MCF 10A (cell line): Measurements from ENCODE around the gene OR7C1. TPM values are rescaled to one million over a fixed set of nuclear protein-coding genes. Genes with fewer than 3 reads are reported as not detected.

ENCODE experiments used
- BruUV-seq: library from RNA; stranded (reverse); fragments of 400-500 nt; replicated peaks from 2 replicates; lab custom pipeline; 2021; lab: Mats Ljungman, UMichigan
- CTCF ChIA-PET: fragments of 300-600 bp; sonication (Branson Sonifier 250); formaldehyde crosslinking; extraction: SDS; loops from one replicate; lab custom pipeline; 2021; ENCODE audit warnings: antibody characterized with exemption, inconsistent platforms; lab: Yijun Ruan, JAX
- POLR2A ChIA-PET: fragments of 300-600, 350-650 bp; sonication (Branson Sonifier 250); formaldehyde crosslinking; extraction: SDS; loops from one replicate; lab custom pipeline; 2020; ENCODE audit warnings: antibody characterized with exemption, inconsistent platforms; lab: Yijun Ruan, JAX
- DNase-seq: peaks from one replicate; pipeline ENCODE4 v3.0.0-alpha.2; 2018; ENCODE audit not compliant: unreplicated experiment
- H3K27ac Mint-ChIP-seq: one replicate; pipeline ENCODE4 v1.8.0; 2022; ENCODE audit warnings: mild to moderate bottlenecking, low read depth, mixed read lengths; ENCODE audit not compliant: unreplicated experiment
- H3K27me3 Mint-ChIP-seq: one replicate; pipeline ENCODE4 v1.8.0; 2022; ENCODE audit warnings: mixed read lengths; ENCODE audit not compliant: insufficient read depth, unreplicated experiment
- H3K36me3 Mint-ChIP-seq: one replicate; pipeline ENCODE4 v1.8.0; 2022; ENCODE audit warnings: mild to moderate bottlenecking, moderate library complexity, mixed read lengths; ENCODE audit not compliant: insufficient read depth, unreplicated experiment
- H3K4me1 Mint-ChIP-seq: one replicate; pipeline ENCODE4 v1.8.0; 2022; ENCODE audit warnings: mixed read lengths; ENCODE audit not compliant: insufficient read depth, unreplicated experiment
- H3K4me3 Mint-ChIP-seq: one replicate; pipeline ENCODE4 v1.8.0; 2022; ENCODE audit warnings: mild to moderate bottlenecking, moderate library complexity, mixed read lengths; ENCODE audit not compliant: unreplicated experiment
- H3K9me3 Mint-ChIP-seq: one replicate; pipeline ENCODE4 v1.8.0; 2022; ENCODE audit warnings: mixed read lengths; ENCODE audit not compliant: unreplicated experiment
- CTCF ChIP-seq: fragments of 200-600 bp; IDR thresholded peaks from one replicate; pipeline ENCODE4 v1.8.0; 2022; ENCODE audit warnings: antibody characterized with exemption, mild to moderate bottlenecking; ENCODE audit not compliant: unreplicated experiment
- intact Hi-C: fragments of 100-400 bp; cut with micrococcal nuclease; formaldehyde crosslinking; loops from 2 replicates; pipeline ENCODE4 v1.14.1; 2022
- total RNA-seq: library from RNA; stranded (reverse); gene quantifications from 2 replicates; pipeline ENCODE4 v1.2.3, GENCODE V29; 2022

The OR7C1 gene
- total RNA-seq, 1 experiment from 2014 or later = not detected

- no peak overlapping the region for H3K27ac Mint-ChIP-seq
- no peak for TF ChIP-seq CTCF
- CTCF ChIA-PET = interaction anchor here (0.6 kb wide), 1 partner anchor 1229 kb away, joined by 6 read pairs; no protein-coding TSS in a partner anchor
- H3K27me3 Mint-ChIP-seq = no peaks in the 10 kb centered on the region
- intact Hi-C loops = no loop called here
- POLR2A ChIA-PET = interaction anchor here (0.5 to 0.7 kb wide), 3 partner anchors 9 to 1076 kb away, joined by 3 read pairs; no protein-coding TSS in a partner anchor
- no peak for DNase-seq
- no peak overlapping the region for H3K4me3 Mint-ChIP-seq
- no TSS peak for BruUV-seq
- H3K9me3 Mint-ChIP-seq = no peaks in the 10 kb centered on the region
- H3K36me3 Mint-ChIP-seq = no peaks in the 10 kb centered on the region
- peaks cover 5% of the 10 kb centered on the region for H3K4me1 Mint-ChIP-seq
Measured at GRCh38 chr19:14817052-14817451, 17.9 kb downstream of the OR7C1 start.

- intact Hi-C loops = no loop called here
- Mint-ChIP-seq H3K27me3 (no peaks in the 10 kb centered on the region), H3K9me3 (no peaks in the 10 kb centered on the region), H3K36me3 (no peaks in the 10 kb centered on the region), H3K4me3 (no peak overlapping the region), H3K4me1 (no peaks in the 10 kb centered on the region), H3K27ac (no peak overlapping the region)
- no peak for DNase-seq
- no peak for TF ChIP-seq CTCF
- CTCF ChIA-PET = no interaction called here
- POLR2A ChIA-PET = no interaction called here
- no TSS peak for BruUV-seq
Measured at GRCh38 chr19:14814982-14815652, 19.9 kb downstream of the OR7C1 start.

GRCh38 chr19:14809272-14810057 is 25.5 kb downstream of the OR7C1 start:
- no peak for TF ChIP-seq CTCF
- H3K36me3 Mint-ChIP-seq = no peaks in the 10 kb centered on the region
- intact Hi-C loops = no loop called here
- H3K27ac Mint-ChIP-seq = no peak overlapping the region
- no peak for DNase-seq
- peaks cover 6% of the 10 kb centered on the region for H3K4me1 Mint-ChIP-seq
- no peaks in the 10 kb centered on the region for H3K9me3 Mint-ChIP-seq
- ChIA-PET CTCF (no interaction called here), POLR2A (no interaction called here)
- no peaks in the 10 kb centered on the region for H3K27me3 Mint-ChIP-seq
- no TSS peak for BruUV-seq
- H3K4me3 Mint-ChIP-seq = no peak overlapping the region

GRCh38 chr19:14804765-14805164 is 30.2 kb downstream of the OR7C1 start:
- ChIA-PET CTCF (interaction anchor here (0.8 kb wide), 1 partner anchor 18 kb away, joined by 3 read pairs; no protein-coding TSS in a partner anchor), POLR2A (interaction anchor here (1.2 kb wide), 1 partner anchor 9 kb away, joined by 3 read pairs; no protein-coding TSS in a partner anchor)
- no TSS peak for BruUV-seq
- DNase-seq = no peak
- H3K36me3 Mint-ChIP-seq = no peaks in the 10 kb centered on the region
- no peak overlapping the region for H3K4me3 Mint-ChIP-seq
- no peak for TF ChIP-seq CTCF
- peaks cover 6% of the 10 kb centered on the region for H3K9me3 Mint-ChIP-seq
- no peak overlapping the region for H3K27ac Mint-ChIP-seq
- intact Hi-C loops = no loop called here
- H3K27me3 Mint-ChIP-seq = no peaks in the 10 kb centered on the region
- H3K4me1 Mint-ChIP-seq = peaks cover 6% of the 10 kb centered on the region
